Measurements from ENCODE around the gene CDH23.

CDH23 gene

GRCh38 chr10:71351628-71352319 lies 44.9 kb upstream of the CDH23 start:
- no peak for DNase-seq (ENCODE audit: low read depth, low spot score)
- ChIA-PET POLR2A (no interaction called here), CTCF (interaction anchor here (0.8 to 1.3 kb wide), 3 partner anchors 11 to 38 kb away, joined by 3 to 5 read pairs (median 3); no protein-coding TSS in a partner anchor)
- TF ChIP-seq CTCF (IDR thresholded peaks at IDR 0.05; ENCODE audit: insufficient read depth, low read length, missing control alignments), result no peak
- H3K4me3 ChIP-seq (ENCODE audit: low read depth, low read length), result no peak overlapping the region

- no peak for TF ChIP-seq CTCF (IDR thresholded peaks at IDR 0.05; ENCODE audit: insufficient read depth, low read length, missing control alignments)
- CTCF ChIA-PET, result no interaction called here
- no peak overlapping the region for H3K4me3 ChIP-seq (ENCODE audit: low read depth, low read length)
- DNase-seq (ENCODE audit: low read depth, low spot score), result no peak
- POLR2A ChIA-PET, result no interaction called here
Measured at GRCh38 chr10:71353639-71354038, 43.1 kb upstream of the CDH23 start.

GRCh38 chr10:71354776-71355175 lies 41.9 kb upstream of the CDH23 start:
- no peak overlapping the region for H3K4me3 ChIP-seq (ENCODE audit: low read depth, low read length)
- ChIA-PET CTCF (no interaction called here), POLR2A (no interaction called here)
- no peak for TF ChIP-seq CTCF (IDR thresholded peaks at IDR 0.05; ENCODE audit: insufficient read depth, low read length, missing control alignments)
- no peak for DNase-seq (ENCODE audit: low read depth, low spot score)

GRCh38 chr10:71355886-71356285 lies 40.8 kb upstream of the CDH23 start:
- no peak for TF ChIP-seq CTCF (IDR thresholded peaks at IDR 0.05; ENCODE audit: insufficient read depth, low read length, missing control alignments)
- CTCF ChIA-PET, result no interaction called here
- DNase-seq (ENCODE audit: low read depth, low spot score), result no peak
- no peak overlapping the region for H3K4me3 ChIP-seq (ENCODE audit: low read depth, low read length)
- POLR2A ChIA-PET, result no interaction called here

- POLR2A ChIA-PET, result no interaction called here
Measured at GRCh38 chr10:71357792-71358265, 38.9 kb upstream of the CDH23 start.

More at GRCh38 chr10:71357792-71358265, 38.9 kb upstream of the CDH23 start:
- DNase-seq (ENCODE audit: low read depth, low spot score), result no peak
- CTCF ChIA-PET, result interaction anchor here (1.1 to 2.4 kb wide), 4 partner anchors 9 to 39 kb away, joined by 3 to 9 read pairs (median 4); partner anchors contain the start of gene SLC29A3
- TF ChIP-seq CTCF (IDR thresholded peaks at IDR 0.05; ENCODE audit: insufficient read depth, low read length, missing control alignments), result no peak
- H3K4me3 ChIP-seq (ENCODE audit: low read depth, low read length), result no peak overlapping the region
